NCI-H1105 (cell line): ENCODE measurements around the gene JSRP1.

Experiments
- DNase-seq: peaks from one replicate; lab custom pipeline; 2025; lab: John Stamatoyannopoulos, UW

JSRP1 gene

DNA sequence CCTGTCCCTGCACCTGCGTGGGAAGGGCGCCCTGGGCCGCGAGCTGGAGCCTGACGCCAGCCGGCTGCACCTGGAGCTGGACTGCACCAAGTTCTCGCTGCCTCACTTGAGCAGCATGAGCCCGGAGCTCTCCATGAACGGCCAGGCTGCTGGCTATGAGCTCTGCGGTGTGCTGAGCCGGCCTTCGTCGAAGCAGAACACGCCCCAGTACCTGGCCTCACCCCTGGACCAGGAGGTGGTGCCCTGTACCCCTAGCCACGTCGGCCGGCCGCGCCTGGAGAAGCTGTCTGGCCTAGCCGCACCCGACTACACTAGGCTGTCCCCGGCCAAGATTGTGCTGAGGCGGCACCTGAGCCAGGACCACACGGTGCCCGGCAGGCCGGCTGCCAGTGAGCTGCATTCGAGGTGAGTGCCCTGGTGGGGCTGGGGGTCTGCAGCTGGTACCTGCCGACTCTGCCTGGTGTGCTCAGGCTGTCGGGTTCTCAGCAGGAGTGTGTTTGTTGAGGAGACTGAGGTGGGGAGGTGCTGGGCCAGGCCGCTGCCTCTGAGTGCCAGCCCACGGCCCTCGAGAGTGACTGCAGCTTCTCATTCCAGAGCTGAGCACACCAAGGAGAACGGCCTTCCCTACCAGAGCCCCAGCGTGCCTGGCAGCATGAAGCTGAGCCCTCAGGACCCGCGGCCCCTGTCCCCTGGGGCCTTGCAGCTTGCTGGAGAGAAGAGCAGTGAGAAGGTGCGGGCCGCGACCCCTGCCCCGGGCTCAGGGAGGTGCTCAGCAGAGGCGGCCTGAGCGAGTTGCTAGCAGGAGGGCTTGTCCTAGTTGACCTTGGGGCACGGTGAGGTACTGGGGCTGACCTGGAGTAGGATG lies 39.6 kb downstream of the JSRP1 start:
- no peak for DNase-seq

- no peak for DNase-seq
Measured at GRCh38 chr19:2215281-2215751, 40.9 kb downstream of the JSRP1 start.

DNA sequence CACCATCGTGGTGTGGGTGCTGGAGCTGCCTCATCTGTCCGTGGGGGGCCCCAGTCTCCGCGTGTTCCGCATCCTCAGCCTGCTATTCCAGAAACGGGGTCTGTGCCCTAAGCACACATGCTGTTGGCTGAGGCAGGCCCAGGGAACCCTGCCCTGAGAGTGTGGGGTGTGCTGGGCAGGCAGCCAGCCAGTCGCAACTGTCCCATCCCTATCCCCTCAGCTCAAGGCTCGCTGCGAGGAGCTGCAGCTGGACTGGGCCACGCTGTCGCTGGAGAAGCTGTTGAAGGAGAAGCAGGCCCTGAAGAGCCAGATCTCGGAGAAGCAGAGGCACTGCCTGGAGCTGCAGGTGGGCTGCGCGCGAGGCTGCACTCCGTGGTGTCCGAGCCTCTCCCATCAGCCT lies 42.0 kb downstream of the JSRP1 start:
- DNase-seq: no peak

GRCh38 chr19:2213799-2214198 lies 42.4 kb downstream of the JSRP1 start:
- DNase-seq: no peak

DNA sequence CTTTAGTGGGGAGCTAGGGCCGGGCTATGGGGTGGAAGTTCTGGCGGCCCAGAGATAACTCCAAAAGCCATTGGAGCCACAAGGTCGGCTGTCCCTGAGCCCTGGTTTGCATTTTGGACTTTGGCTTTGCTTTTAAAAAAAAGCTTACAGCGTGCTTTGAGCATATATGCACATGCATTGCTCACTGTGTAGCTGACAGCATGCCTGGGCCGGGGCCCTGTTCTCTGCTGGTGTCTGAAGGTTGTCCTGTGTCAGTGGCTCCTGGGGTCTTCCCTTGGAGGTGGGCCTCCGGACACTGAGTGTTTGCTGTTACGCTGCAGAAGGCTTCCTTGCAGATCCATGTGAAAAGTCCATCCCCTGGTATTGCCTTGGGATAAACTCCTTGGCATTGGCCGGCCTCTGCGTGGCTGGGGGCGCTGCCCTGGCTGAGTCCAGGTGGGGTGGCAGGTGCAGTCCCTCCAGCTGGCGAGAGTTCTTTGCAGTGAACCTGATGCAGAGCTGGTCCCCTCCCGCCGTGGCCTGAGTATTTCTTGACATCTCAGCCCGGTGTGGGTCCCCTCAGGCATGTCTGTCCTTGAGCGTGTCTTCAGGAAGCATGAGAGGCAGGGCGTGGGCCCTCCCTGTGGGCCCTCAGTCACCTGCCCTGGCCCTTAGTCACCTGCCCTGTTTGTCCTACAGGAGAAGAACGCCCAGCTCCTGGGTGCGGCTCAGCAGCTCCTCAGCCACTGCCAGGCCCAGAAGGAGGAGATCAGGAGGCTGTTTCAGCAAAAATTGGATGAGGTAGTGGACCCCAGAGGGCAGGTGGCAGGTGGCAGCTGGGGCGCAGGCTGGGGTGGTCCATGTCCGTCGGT lies 43.1 kb downstream of the JSRP1 start:
- DNase-seq: no peak

DNA sequence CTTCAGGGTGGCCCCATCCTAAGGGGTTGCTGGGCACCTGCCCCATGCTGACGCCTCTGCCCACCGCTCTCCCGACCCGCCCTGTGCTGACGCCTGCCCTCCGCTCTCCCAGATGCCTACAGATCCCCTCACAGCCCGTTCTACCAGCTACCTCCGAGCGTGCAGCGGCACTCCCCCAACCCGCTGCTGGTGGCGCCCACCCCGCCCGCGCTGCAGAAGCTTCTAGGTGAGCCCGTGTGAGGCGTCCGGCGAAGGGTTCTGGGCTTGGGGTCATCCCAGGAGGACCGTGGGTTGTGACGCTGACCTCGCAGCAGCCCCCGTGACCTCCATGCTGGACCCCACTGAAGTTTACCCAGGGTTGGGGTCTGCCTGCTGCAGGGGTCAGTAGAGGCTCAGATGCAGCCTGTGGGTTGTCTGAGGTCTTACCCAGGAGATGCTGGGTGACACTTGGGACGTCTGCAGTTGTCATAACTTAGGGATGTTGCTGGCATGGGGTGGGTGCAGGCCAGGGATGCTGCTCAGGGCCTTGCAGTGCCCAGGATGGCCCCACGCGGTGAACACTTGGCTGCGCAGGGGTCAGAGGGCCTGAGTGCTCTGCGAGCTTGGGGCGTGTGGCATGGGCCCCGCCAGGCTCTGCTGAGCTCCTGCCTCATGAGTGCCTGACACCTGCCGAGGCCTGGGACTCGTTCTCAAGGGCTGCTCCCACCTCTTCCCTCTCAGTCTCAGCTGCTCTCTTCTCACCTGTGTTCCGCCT lies 45.1 kb downstream of the JSRP1 start:
- no peak for DNase-seq

GRCh38 chr19:2210206-2210605 lies 46.0 kb downstream of the JSRP1 start:
- DNase-seq: no peak

GRCh38 chr19:2209408-2209807 lies 46.8 kb downstream of the JSRP1 start:
- no peak for DNase-seq

- no peak for DNase-seq
Measured at GRCh38 chr19:2208975-2209374, 47.2 kb downstream of the JSRP1 start.

DNA sequence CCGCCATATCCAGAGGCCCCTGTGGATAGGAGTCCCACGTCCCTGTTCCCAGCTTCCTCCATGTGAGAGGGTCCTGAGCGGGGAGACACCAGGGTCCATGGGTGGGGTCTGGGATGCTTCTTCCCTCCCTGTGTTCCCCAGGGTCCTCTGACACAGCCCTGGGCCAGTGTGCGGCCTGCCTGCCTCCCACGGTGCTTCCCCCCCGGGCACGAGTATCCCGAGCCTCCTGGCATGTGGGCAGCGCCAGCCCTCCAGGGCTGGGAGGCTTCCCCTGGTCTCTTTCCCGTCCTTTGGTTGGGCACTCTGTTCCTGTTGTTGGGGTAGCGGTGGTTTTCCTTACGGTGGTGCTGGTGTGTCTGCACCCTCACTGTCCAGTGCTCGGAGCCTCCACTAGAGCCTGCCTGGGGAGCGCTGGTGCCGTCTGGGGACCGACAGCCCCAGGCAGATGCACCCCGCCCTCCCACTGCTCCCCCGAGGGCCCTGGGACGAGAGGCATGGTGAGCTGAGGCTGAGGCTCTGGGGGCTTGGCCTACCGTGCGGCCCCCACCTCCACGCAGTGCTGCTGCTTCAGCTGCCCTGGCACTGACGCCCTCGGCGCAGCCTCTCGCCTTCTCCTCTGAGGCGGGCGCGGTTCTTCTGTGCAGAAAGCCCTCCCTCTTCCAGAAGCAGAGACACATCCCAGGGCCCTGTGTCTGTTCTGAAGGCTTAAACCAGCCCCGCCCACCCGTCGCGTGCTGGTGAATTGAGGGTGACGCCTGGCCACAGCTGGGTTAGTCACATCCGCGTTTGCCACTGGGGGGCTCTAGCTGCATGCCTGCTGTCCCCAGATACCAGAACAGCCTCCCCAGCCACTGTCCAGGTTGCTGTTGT lies 48.0 kb downstream of the JSRP1 start:
- no peak for DNase-seq

GRCh38 chr19:2207008-2207407 lies 49.2 kb downstream of the JSRP1 start:
- DNase-seq: no peak

DNA sequence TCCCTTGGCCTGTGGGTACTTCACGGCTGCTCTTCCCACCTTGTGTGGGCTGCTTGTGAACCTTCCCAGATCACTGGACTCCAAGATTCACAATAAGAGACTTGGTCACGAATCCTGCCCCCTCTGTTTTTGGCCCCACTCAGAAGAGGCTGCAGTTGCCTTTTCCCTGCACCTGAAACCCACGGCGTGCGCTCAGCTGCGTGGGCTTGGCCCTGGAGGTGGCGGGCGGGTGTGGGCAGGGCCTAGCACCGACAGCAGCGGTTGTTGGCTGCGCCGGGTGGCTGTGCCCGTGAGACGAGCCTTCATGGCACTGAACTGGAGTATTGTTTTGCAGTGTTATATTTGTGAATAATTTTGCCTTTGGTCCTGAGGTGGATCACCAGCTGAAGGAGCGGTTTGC lies 53.9 kb downstream of the JSRP1 start:
- no peak for DNase-seq
